Stimulated activated naive B cell treated with anti-CD40 and anti-IgM and Interleukin-4, amounts not matched to agents 10 μg/mL and 1 μg/mL and 100 μg/mL, for 72 hours (primary cell): ENCODE results near the gene UNC79.

Experiments
- ATAC-seq, 2 donors: fragments of 150-1000 bp; cut with Tn5 transposase; replicated peaks; 2 replicates each; pipeline ENCODE4 v1.10.0; 2021; ENCODE audit warnings: moderate library complexity in 1 of 2
- DNase-seq: peaks from one replicate; pipeline ENCODE4 v3.0.0; 2021
- H3K27ac Mint-ChIP-seq: one replicate; pipeline ENCODE4 v1.8.0; 2022; ENCODE audit warnings: mild to moderate bottlenecking, mixed read lengths
- H3K27me3 Mint-ChIP-seq, 2 donors: one replicate each; pipeline ENCODE4 v1.8.0; 2022; ENCODE audit warnings: mixed read lengths in 2 of 2
- H3K36me3 Mint-ChIP-seq, 2 donors: one replicate each; pipeline ENCODE4 v1.8.0; 2022; ENCODE audit warnings: mixed read lengths in 2 of 2, mild to moderate bottlenecking in 1 of 2
- H3K4me1 Mint-ChIP-seq, 2 donors: one replicate each; pipeline ENCODE4 v1.8.0; 2022; ENCODE audit warnings: mixed read lengths in 2 of 2, mild to moderate bottlenecking in 1 of 2
- H3K4me3 Mint-ChIP-seq, 2 donors: one replicate each; pipeline ENCODE4 v1.8.0; 2022; ENCODE audit warnings: mild to moderate bottlenecking in 2 of 2, mixed read lengths in 2 of 2, moderate library complexity in 1 of 2
- H3K9me3 Mint-ChIP-seq, 2 donors: one replicate each; pipeline ENCODE4 v1.8.0; 2022; ENCODE audit warnings: mixed read lengths in 2 of 2, mild to moderate bottlenecking in 1 of 2

The UNC79 gene

GRCh38 chr14:93675651-93676050, 244.9 kb downstream of the UNC79 start:
- peaks cover 0 to 2% of the 10 kb centered on the region in 2 donors for H3K9me3 Mint-ChIP-seq
- H3K4me3 Mint-ChIP-seq = no peak overlapping the region
- H3K27me3 Mint-ChIP-seq = peaks cover 7 to 12% of the 10 kb centered on the region in 2 donors
- no peaks in the 10 kb centered on the region for H3K36me3 Mint-ChIP-seq
- DNase-seq (no peak), ATAC-seq (no peak)
- no peak overlapping the region for H3K27ac Mint-ChIP-seq
- H3K4me1 Mint-ChIP-seq = no peaks in the 10 kb centered on the region

- ATAC-seq = no peak
- Mint-ChIP-seq H3K4me1 (no peaks in the 10 kb centered on the region), H3K27ac (no peak overlapping the region), H3K9me3 (peaks cover 0 to 2% of the 10 kb centered on the region in 2 donors), H3K4me3 (no peak overlapping the region), H3K36me3 (no peaks in the 10 kb centered on the region), H3K27me3 (peaks cover 7 to 12% of the 10 kb centered on the region in 2 donors)
- no peak for DNase-seq
These were observed 245.7 kb downstream of the UNC79 start for GRCh38 chr14:93676416-93676958.

GRCh38 chr14:93682459-93682858, 251.7 kb downstream of the UNC79 start:
- no peak for DNase-seq
- Mint-ChIP-seq H3K36me3 (no peaks in the 10 kb centered on the region), H3K27ac (no peak overlapping the region), H3K4me1 (no peaks in the 10 kb centered on the region), H3K4me3 (no peak overlapping the region), H3K9me3 (no peaks in the 10 kb centered on the region), H3K27me3 (peaks cover 6 to 11% of the 10 kb centered on the region in 2 donors)
- ATAC-seq = no peak

- Mint-ChIP-seq H3K9me3 (no peaks in the 10 kb centered on the region), H3K36me3 (no peaks in the 10 kb centered on the region), H3K4me1 (no peaks in the 10 kb centered on the region), H3K27ac (no peak overlapping the region), H3K4me3 (no peak overlapping the region), H3K27me3 (peaks cover 13 to 17% of the 10 kb centered on the region in 2 donors)
- ATAC-seq (no peak), DNase-seq (no peak)
These were observed 252.5 kb downstream of the UNC79 start for GRCh38 chr14:93683226-93683625.

GRCh38 chr14:93685121-93685895, 254.6 kb downstream of the UNC79 start:
- Mint-ChIP-seq H3K9me3 (peaks cover 0 to 2% of the 10 kb centered on the region in 2 donors), H3K36me3 (peaks cover 0 to 1% of the 10 kb centered on the region in 2 donors), H3K27ac (no peak overlapping the region), H3K4me3 (no peak overlapping the region), H3K27me3 (peaks cover 22 to 29% of the 10 kb centered on the region in 2 donors), H3K4me1 (no peaks in the 10 kb centered on the region)
- ATAC-seq (no peak), DNase-seq (no peak)

GRCh38 chr14:93686268-93686667, 255.5 kb downstream of the UNC79 start:
- Mint-ChIP-seq H3K36me3 (peaks cover 0 to 1% of the 10 kb centered on the region in 2 donors), H3K9me3 (peaks cover 0 to 2% of the 10 kb centered on the region in 2 donors), H3K4me1 (no peaks in the 10 kb centered on the region), H3K27ac (no peak overlapping the region), H3K27me3 (peaks cover 22 to 29% of the 10 kb centered on the region in 2 donors), H3K4me3 (no peak overlapping the region)
- DNase-seq (no peak), ATAC-seq (no peak)

- no peaks in the 10 kb centered on the region for H3K4me1 Mint-ChIP-seq
- H3K27me3 Mint-ChIP-seq = peaks cover 22 to 29% of the 10 kb centered on the region in 2 donors
- H3K27ac Mint-ChIP-seq = no peak overlapping the region
- peaks cover 0 to 2% of the 10 kb centered on the region in 2 donors for H3K9me3 Mint-ChIP-seq
- peaks cover 0 to 1% of the 10 kb centered on the region in 2 donors for H3K36me3 Mint-ChIP-seq
- DNase-seq (no peak), ATAC-seq (no peak)
- no peak overlapping the region for H3K4me3 Mint-ChIP-seq
These were observed 257.5 kb downstream of the UNC79 start for GRCh38 chr14:93688239-93688666.

- Mint-ChIP-seq H3K4me3 (no peak overlapping the region), H3K27ac (no peak overlapping the region), H3K27me3 (peaks cover 22 to 29% of the 10 kb centered on the region in 2 donors), H3K36me3 (peaks cover 0 to 1% of the 10 kb centered on the region in 2 donors), H3K9me3 (peaks cover 0 to 2% of the 10 kb centered on the region in 2 donors), H3K4me1 (no peaks in the 10 kb centered on the region)
- ATAC-seq (no peak), DNase-seq (no peak)
These were observed 258.1 kb downstream of the UNC79 start for GRCh38 chr14:93688820-93689219.

GRCh38 chr14:93690146-93690545, 259.4 kb downstream of the UNC79 start:
- Mint-ChIP-seq H3K27me3 (peaks cover 27 to 31% of the 10 kb centered on the region in 2 donors), H3K9me3 (peaks cover 0 to 5% of the 10 kb centered on the region in 2 donors), H3K27ac (no peak overlapping the region), H3K4me1 (no peaks in the 10 kb centered on the region), H3K36me3 (peaks cover 0 to 1% of the 10 kb centered on the region in 2 donors), H3K4me3 (no peak overlapping the region)
- ATAC-seq (no peak), DNase-seq (no peak)

GRCh38 chr14:93691042-93691780, 260.5 kb downstream of the UNC79 start:
- H3K4me3 Mint-ChIP-seq = no peak overlapping the region
- peaks cover 28 to 31% of the 10 kb centered on the region in 2 donors for H3K27me3 Mint-ChIP-seq
- no peak overlapping the region for H3K27ac Mint-ChIP-seq
- H3K9me3 Mint-ChIP-seq = peaks cover 0 to 5% of the 10 kb centered on the region in 2 donors
- peaks cover 0 to 1% of the 10 kb centered on the region in 2 donors for H3K36me3 Mint-ChIP-seq
- DNase-seq (no peak), ATAC-seq (no peak)
- no peaks in the 10 kb centered on the region for H3K4me1 Mint-ChIP-seq

- Mint-ChIP-seq H3K27ac (no peak overlapping the region), H3K27me3 (peaks cover 12 to 13% of the 10 kb centered on the region in 2 donors), H3K36me3 (peaks cover 0 to 1% of the 10 kb centered on the region in 2 donors), H3K4me3 (no peak overlapping the region), H3K9me3 (peaks cover 4 to 7% of the 10 kb centered on the region in 2 donors), H3K4me1 (no peaks in the 10 kb centered on the region)
- no peak for DNase-seq
- no peak for ATAC-seq
These were observed 263.2 kb downstream of the UNC79 start for GRCh38 chr14:93693914-93694313.

- Mint-ChIP-seq H3K9me3 (peaks cover 18% of the 10 kb centered on the region in 2 donors), H3K27me3 (peaks cover 20 to 41% of the 10 kb centered on the region in 2 donors), H3K4me1 (no peaks in the 10 kb centered on the region), H3K4me3 (no peak overlapping the region), H3K36me3 (peaks cover 0 to 4% of the 10 kb centered on the region in 2 donors), H3K27ac (no peak overlapping the region)
- DNase-seq = no peak
- ATAC-seq = no peak
These were observed 270.2 kb downstream of the UNC79 start for GRCh38 chr14:93700928-93701327.

GRCh38 chr14:93701562-93701961, 270.8 kb downstream of the UNC79 start:
- Mint-ChIP-seq H3K4me3 (no peak overlapping the region), H3K36me3 (peaks cover 0 to 4% of the 10 kb centered on the region in 2 donors), H3K27me3 (peaks cover 20 to 41% of the 10 kb centered on the region in 2 donors), H3K27ac (no peak overlapping the region), H3K9me3 (peaks cover 18% of the 10 kb centered on the region in 2 donors), H3K4me1 (no peaks in the 10 kb centered on the region)
- ATAC-seq (no peak), DNase-seq (no peak)

GRCh38 chr14:93702946-93703345, 272.2 kb downstream of the UNC79 start:
- no peak overlapping the region for H3K4me3 Mint-ChIP-seq
- ATAC-seq (no peak), DNase-seq (no peak)
- H3K27me3 Mint-ChIP-seq = peaks cover 20 to 41% of the 10 kb centered on the region in 2 donors
- peaks cover 18% of the 10 kb centered on the region in 2 donors for H3K9me3 Mint-ChIP-seq
- H3K4me1 Mint-ChIP-seq = no peaks in the 10 kb centered on the region
- no peak overlapping the region for H3K27ac Mint-ChIP-seq
- peaks cover 0 to 4% of the 10 kb centered on the region in 2 donors for H3K36me3 Mint-ChIP-seq
